NCI-H146 treated with DMSO at 0.1 percent for 48 hours (cell line): ENCODE data around the gene RNF212.
"Not testable (repeated sequence)": the region's sequence is repeated elsewhere in the genome, so short reads cannot be mapped to it uniquely, and the experiment has no call there.

ENCODE experiments used
- DNase-seq: peaks from one replicate; lab custom pipeline; 2025; ENCODE audit not compliant: unreplicated experiment; lab: John Stamatoyannopoulos, UW

Gene RNF212

GRCh38 chr4:1049591-1049905 lies 63.8 kb downstream of the RNF212 start:
- DNase-seq, result no peak

- no peak for DNase-seq
These were observed 64.4 kb downstream of the RNF212 start for GRCh38 chr4:1048773-1049590.

- no peak for DNase-seq
These were observed 65.2 kb downstream of the RNF212 start for GRCh38 chr4:1047976-1048772.

- DNase-seq, result no peak
These were observed 66.0 kb downstream of the RNF212 start for GRCh38 chr4:1047106-1047975.

GRCh38 chr4:1046581-1047011 lies 66.8 kb downstream of the RNF212 start:
- not testable (repeated sequence) for DNase-seq

- DNase-seq, result no peak
These were observed 67.7 kb downstream of the RNF212 start for GRCh38 chr4:1045595-1046201.

- no peak for DNase-seq
These were observed 68.2 kb downstream of the RNF212 start for GRCh38 chr4:1045193-1045594.

- no peak for DNase-seq
These were observed 68.7 kb downstream of the RNF212 start for GRCh38 chr4:1044469-1045192.

- no peak for DNase-seq
These were observed 69.5 kb downstream of the RNF212 start for GRCh38 chr4:1043651-1044468.

GRCh38 chr4:1043162-1043561 lies 70.2 kb downstream of the RNF212 start:
- DNase-seq, result no peak

GRCh38 chr4:1042352-1043055 lies 70.9 kb downstream of the RNF212 start:
- DNase-seq, result no peak

GRCh38 chr4:1041936-1042330 lies 71.4 kb downstream of the RNF212 start:
- DNase-seq, result no peak

- no peak for DNase-seq
These were observed 72.0 kb downstream of the RNF212 start for GRCh38 chr4:1041147-1041935.

GRCh38 chr4:1040344-1041146 lies 72.8 kb downstream of the RNF212 start:
- no peak for DNase-seq

- no peak for DNase-seq
These were observed 73.6 kb downstream of the RNF212 start for GRCh38 chr4:1039493-1040343.

- no peak for DNase-seq
These were observed 74.3 kb downstream of the RNF212 start for GRCh38 chr4:1038948-1039492.
